DOHH2 (cell line): ENCODE results near the gene SLC35A2.

Experiments
- H3F3A ChIP-seq: fragments of 200-600 bp; sonication (generic), shearing (Covaris generic); 2 replicates; pipeline ENCODE4 v1.6.0; 2016; ENCODE audit warnings: antibody characterized with exemption, mild to moderate bottlenecking; ENCODE audit not compliant: control insufficient read depth, insufficient read depth
- H3K27ac ChIP-seq: fragments of 200-600 bp; sonication (generic); 2 replicates; pipeline ENCODE4 v1.5.1; 2014; ENCODE audit warnings: low read depth, mild to moderate bottlenecking, low read length, moderate library complexity
- H3K27me3 ChIP-seq: fragments of 200-600 bp; sonication (generic); 2 replicates; pipeline ENCODE4 v1.6.1; 2014; ENCODE audit warnings: mild to moderate bottlenecking, low read length, mixed read lengths; ENCODE audit not compliant: control insufficient read depth
- H3K36me3 ChIP-seq: fragments of 200-600 bp; sonication (generic); 2 replicates; pipeline ENCODE4 v1.6.1; 2014; ENCODE audit warnings: mild to moderate bottlenecking, low read length, moderate library complexity, mixed read lengths; ENCODE audit not compliant: control insufficient read depth
- H3K4me1 ChIP-seq: fragments of 200-600 bp; sonication (generic); 2 replicates; pipeline ENCODE4 v1.6.1; 2014; ENCODE audit warnings: mild to moderate bottlenecking, low read length, mixed read lengths; ENCODE audit not compliant: control insufficient read depth
- H3K4me2 ChIP-seq: fragments of 200-600 bp; sonication (generic); 2 replicates; pipeline ENCODE4 v1.6.0; 2014; ENCODE audit warnings: mild to moderate bottlenecking, low read length, moderate library complexity
- H3K4me3 ChIP-seq: fragments of 200-600 bp; sonication (generic); 2 replicates; pipeline ENCODE4 v1.5.1; 2014; ENCODE audit warnings: mild to moderate bottlenecking, low read length, mixed read lengths
- H3K79me2 ChIP-seq: fragments of 200-600 bp; sonication (generic); 2 replicates; pipeline ENCODE4 v1.6.1; 2014; ENCODE audit warnings: mild to moderate bottlenecking, low read length, mixed read lengths; ENCODE audit not compliant: control insufficient read depth
- H3K9me2 ChIP-seq: fragments of 200-600 bp; sonication (generic); replicated peaks from 2 replicates; pipeline ENCODE4 v1.6.1; 2014; ENCODE audit warnings: mild to moderate bottlenecking, low read length, mixed read lengths; ENCODE audit not compliant: control insufficient read depth
- H3K9me3 ChIP-seq: fragments of 200-600 bp; sonication (generic); 2 replicates; pipeline ENCODE4 v1.6.1; 2014; ENCODE audit warnings: antibody characterized with exemption, low read length, mixed read lengths; ENCODE audit not compliant: control insufficient read depth, insufficient read depth
- H4K20me1 ChIP-seq: fragments of 200-600 bp; sonication (generic); 2 replicates; pipeline ENCODE4 v1.6.0; 2014; ENCODE audit warnings: low read depth, mild to moderate bottlenecking, antibody characterized with exemption, low read length, moderate library complexity; ENCODE audit not compliant: control insufficient read depth, insufficient read depth
- CTCF ChIP-seq: fragments of 200-600 bp; sonication (generic); IDR thresholded peaks from one replicate; pipeline ENCODE4 v1.5.1; 2014; ENCODE audit warnings: antibody characterized with exemption, mild to moderate bottlenecking, low read depth, low read length; ENCODE audit not compliant: poor library complexity, severe bottlenecking
- EZH2phosphoT487 ChIP-seq: fragments of 200-600 bp; sonication (generic); IDR thresholded peaks from 2 replicates; pipeline ENCODE4 v1.6.1; 2017; ENCODE audit warnings: borderline replicate concordance, mild to moderate bottlenecking, antibody characterized with exemption, low read length, moderate library complexity, mixed read lengths

SLC35A2 gene

GRCh38 chrX:48948589-48948988 lies 37.1 kb upstream of the SLC35A2 start:
- Histone ChIP-seq H4K20me1 (no peaks in the 10 kb centered on the region), H3K4me2 (no peak overlapping the region), H3K27me3 (no peaks in the 10 kb centered on the region), H3K4me3 (no peak overlapping the region), H3K36me3 (peaks cover 5% of the 10 kb centered on the region), H3K79me2 (peaks cover 80% of the 10 kb centered on the region), H3K4me1 (peaks cover 8% of the 10 kb centered on the region), H3F3A (no peaks in the 10 kb centered on the region), H3K9me2 (no peaks in the 10 kb centered on the region), H3K9me3 (no peaks in the 10 kb centered on the region), H3K27ac (no peak overlapping the region)
- TF ChIP-seq EZH2phosphoT487 (no peak), CTCF (no peak)

- no peaks in the 10 kb centered on the region for H3K9me3 ChIP-seq
- H3K4me1 ChIP-seq: peaks cover 25% of the 10 kb centered on the region
- no peak overlapping the region for H3K27ac ChIP-seq
- no peaks in the 10 kb centered on the region for H4K20me1 ChIP-seq
- H3K4me2 ChIP-seq: no peak overlapping the region
- peaks cover 76% of the 10 kb centered on the region for H3K79me2 ChIP-seq
- H3F3A ChIP-seq: no peaks in the 10 kb centered on the region
- H3K27me3 ChIP-seq: no peaks in the 10 kb centered on the region
- no peak overlapping the region for H3K4me3 ChIP-seq
- TF ChIP-seq CTCF: peak; percentile 66
- TF ChIP-seq EZH2phosphoT487: no peak
- peaks cover 18% of the 10 kb centered on the region for H3K36me3 ChIP-seq
- H3K9me2 ChIP-seq: no peaks in the 10 kb centered on the region
Measured at GRCh38 chrX:48945517-48946348, 34.3 kb upstream of the SLC35A2 start.

- Histone ChIP-seq H3K4me1 (peaks cover 53% of the 10 kb centered on the region), H4K20me1 (no peaks in the 10 kb centered on the region), H3K36me3 (peaks cover 38% of the 10 kb centered on the region), H3K27ac (no peak overlapping the region), H3K4me3 (no peak overlapping the region), H3K9me2 (no peaks in the 10 kb centered on the region), H3K27me3 (no peaks in the 10 kb centered on the region), H3K79me2 (peaks cover 88% of the 10 kb centered on the region), H3F3A (peaks cover 10% of the 10 kb centered on the region), H3K9me3 (no peaks in the 10 kb centered on the region), H3K4me2 (no peak overlapping the region)
- TF ChIP-seq CTCF: no peak
- no peak for TF ChIP-seq EZH2phosphoT487
Measured at GRCh38 chrX:48942895-48943294, 31.4 kb upstream of the SLC35A2 start.
